Measurements from ENCODE around the gene PPARD. TPM values are rescaled to one million over a fixed set of nuclear protein-coding genes. Genes with fewer than 3 reads are reported as not detected.

PPARD gene
- total RNA-seq, 2 donors from 2014 or later, result 21.2 to 24.1 TPM

- DNase-seq (ENCODE audit: low spot score), result no peak
- Histone ChIP-seq H3K4me3 (no peak overlapping the region), H3K27ac (no peak overlapping the region), H3K27me3 (replicated peaks; ENCODE audit: insufficient read depth) (no peaks in the 10 kb centered on the region), H3K4me1 (replicated peaks) (no peaks in the 10 kb centered on the region), H3K36me3 (no peaks in the 10 kb centered on the region), H3K9me3 (no peaks in the 10 kb centered on the region)
- TF ChIP-seq, protein P1, sequence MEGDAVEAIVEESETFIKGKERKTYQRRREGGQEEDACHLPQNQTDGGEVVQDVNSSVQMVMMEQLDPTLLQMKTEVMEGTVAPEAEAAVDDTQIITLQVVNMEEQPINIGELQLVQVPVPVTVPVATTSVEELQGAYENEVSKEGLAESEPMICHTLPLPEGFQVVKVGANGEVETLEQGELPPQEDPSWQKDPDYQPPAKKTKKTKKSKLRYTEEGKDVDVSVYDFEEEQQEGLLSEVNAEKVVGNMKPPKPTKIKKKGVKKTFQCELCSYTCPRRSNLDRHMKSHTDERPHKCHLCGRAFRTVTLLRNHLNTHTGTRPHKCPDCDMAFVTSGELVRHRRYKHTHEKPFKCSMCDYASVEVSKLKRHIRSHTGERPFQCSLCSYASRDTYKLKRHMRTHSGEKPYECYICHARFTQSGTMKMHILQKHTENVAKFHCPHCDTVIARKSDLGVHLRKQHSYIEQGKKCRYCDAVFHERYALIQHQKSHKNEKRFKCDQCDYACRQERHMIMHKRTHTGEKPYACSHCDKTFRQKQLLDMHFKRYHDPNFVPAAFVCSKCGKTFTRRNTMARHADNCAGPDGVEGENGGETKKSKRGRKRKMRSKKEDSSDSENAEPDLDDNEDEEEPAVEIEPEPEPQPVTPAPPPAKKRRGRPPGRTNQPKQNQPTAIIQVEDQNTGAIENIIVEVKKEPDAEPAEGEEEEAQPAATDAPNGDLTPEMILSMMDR (IDR thresholded peaks at IDR 0.05), result no peak
- TF ChIP-seq POLR2AphosphoS5 (IDR thresholded peaks at IDR 0.05), result no peak
- TF ChIP-seq POLR2A (IDR thresholded peaks at IDR 0.05), result no peak
- intact Hi-C loops (cut with DNase I), result no loop called here
- WGBS, result 100% methylated on average over 1 of the region's 1 CpG
Measured at GRCh38 chr6:35356391-35356790, 14.0 kb downstream of the PPARD start.

GRCh38 chr6:35357677-35358076, 15.3 kb downstream of the PPARD start:
- intact Hi-C loops (cut with DNase I), result no loop called here
- WGBS, result 61% methylated on average over 4 of the region's 4 CpGs
- H3K27me3 ChIP-seq (replicated peaks; ENCODE audit: insufficient read depth), result no peaks in the 10 kb centered on the region
- H3K4me1 ChIP-seq (replicated peaks), result no peaks in the 10 kb centered on the region
- no peak overlapping the region for H3K4me3 ChIP-seq
- DNase-seq (ENCODE audit: low spot score), result no peak
- TF ChIP-seq POLR2A (IDR thresholded peaks at IDR 0.05) (no peak), POLR2AphosphoS5 (IDR thresholded peaks at IDR 0.05) (no peak)
- TF ChIP-seq, protein P1 (IDR thresholded peaks at IDR 0.05), result no peak
- no peaks in the 10 kb centered on the region for H3K9me3 ChIP-seq
- H3K27ac ChIP-seq, result no peak overlapping the region
- H3K36me3 ChIP-seq, result no peaks in the 10 kb centered on the region

- DNase-seq (ENCODE audit: low spot score), result no peak
- H3K36me3 ChIP-seq, result no peaks in the 10 kb centered on the region
- no peaks in the 10 kb centered on the region for H3K4me1 ChIP-seq (replicated peaks)
- no peaks in the 10 kb centered on the region for H3K9me3 ChIP-seq
- intact Hi-C loops (cut with DNase I), result no loop called here
- no peaks in the 10 kb centered on the region for H3K27me3 ChIP-seq (replicated peaks; ENCODE audit: insufficient read depth)
- TF ChIP-seq POLR2A (IDR thresholded peaks at IDR 0.05) (no peak), POLR2AphosphoS5 (IDR thresholded peaks at IDR 0.05) (no peak)
- no peak overlapping the region for H3K4me3 ChIP-seq
- 50% methylated on average over 3 of the region's 3 CpGs for WGBS
- no peak overlapping the region for H3K27ac ChIP-seq
Measured at GRCh38 chr6:35358086-35358485, 15.7 kb downstream of the PPARD start.

DNA sequence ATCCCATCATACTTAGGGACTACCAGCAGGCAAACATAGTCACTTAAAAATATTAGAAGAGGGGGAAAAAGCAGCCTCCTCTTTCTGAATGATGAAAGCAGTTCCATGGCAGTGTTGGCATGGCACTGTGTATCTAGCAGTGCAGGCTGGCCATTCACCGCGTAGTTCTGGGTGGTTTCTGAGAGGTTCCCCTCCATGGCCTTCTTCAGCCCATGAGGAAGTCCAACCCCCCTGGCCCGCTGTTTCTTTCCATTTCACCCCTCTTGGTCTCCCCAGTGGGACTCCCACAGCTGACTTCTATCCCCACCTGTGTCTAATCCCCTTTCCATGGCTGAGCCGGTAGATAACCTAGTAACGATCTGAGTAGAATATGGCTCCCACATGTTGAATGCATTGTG, 17.0 kb downstream of the PPARD start:
- TF ChIP-seq POLR2AphosphoS5 (IDR thresholded peaks at IDR 0.05) (no peak), POLR2A (IDR thresholded peaks at IDR 0.05) (no peak)
- TF ChIP-seq, protein P1 (IDR thresholded peaks at IDR 0.05), result no peak
- Histone ChIP-seq H3K27me3 (replicated peaks; ENCODE audit: insufficient read depth) (no peaks in the 10 kb centered on the region), H3K36me3 (no peaks in the 10 kb centered on the region), H3K4me3 (no peak overlapping the region), H3K9me3 (no peaks in the 10 kb centered on the region), H3K4me1 (replicated peaks) (no peaks in the 10 kb centered on the region), H3K27ac (peak overlapping the region in 1 of 2 donors; percentile 39)
- 98% methylated on average over 5 of the region's 5 CpGs for WGBS
- DNase-seq (ENCODE audit: low spot score), result no peak
- intact Hi-C loops (cut with DNase I), result no loop called here

GRCh38 chr6:35359744-35360348, 17.5 kb downstream of the PPARD start:
- H3K27ac ChIP-seq, result peak overlapping the region in 1 of 2 donors; percentile 39
- H3K36me3 ChIP-seq, result no peaks in the 10 kb centered on the region
- H3K4me3 ChIP-seq, result no peak overlapping the region
- no peaks in the 10 kb centered on the region for H3K9me3 ChIP-seq
- TF ChIP-seq, protein P1 (IDR thresholded peaks at IDR 0.05), result no peak
- TF ChIP-seq POLR2AphosphoS5 (IDR thresholded peaks at IDR 0.05), result peak; percentile 49
- no peak for TF ChIP-seq POLR2A (IDR thresholded peaks at IDR 0.05)
- intact Hi-C loops (cut with DNase I), result no loop called here
- 35% methylated on average over 2 of the region's 2 CpGs for WGBS
- H3K27me3 ChIP-seq (replicated peaks; ENCODE audit: insufficient read depth), result no peaks in the 10 kb centered on the region
- peak; percentile 18 for DNase-seq (ENCODE audit: low spot score)
- no peaks in the 10 kb centered on the region for H3K4me1 ChIP-seq (replicated peaks)
